ENCODE data around the gene INPP1. TPM values are rescaled to one million over a fixed set of nuclear protein-coding genes. Genes with fewer than 3 reads are reported as not detected.

The INPP1 gene
- polyA plus RNA-seq, 1 of the 3 experiments (the other 2 are of a cell fraction), result 6.4 TPM

GRCh38 chr2:190405995-190406394 lies 62.6 kb downstream of the INPP1 start:
- DNase-seq, result no peak
- Histone ChIP-seq H3K9me3 (no peaks in the 10 kb centered on the region), H3F3A (replicated peaks; ENCODE audit: insufficient read depth) (peaks cover 4% of the 10 kb centered on the region), H3K9me2 (no peaks in the 10 kb centered on the region), H4K20me1 (ENCODE audit: insufficient read depth) (no peaks in the 10 kb centered on the region), H3K4me1 (ENCODE audit: control insufficient read depth in 1 of 2, insufficient read depth in 2 of 2, low read depth in 1 of 2, low read length in 1 of 2) (peaks cover 0 to 13% of the 10 kb centered on the region in 2 experiments; a peak in 2 of 4 replicates), H3K79me2 (ENCODE audit: insufficient read depth) (no peaks in the 10 kb centered on the region), H3K4me3 (ENCODE audit: low read depth in 2 of 2, low read length in 1 of 2) (no peak overlapping the region), H2AFZ (ENCODE audit: low read depth) (no peak overlapping the region), H3K27me3 (ENCODE audit: insufficient read depth) (no peaks in the 10 kb centered on the region), H3K36me3 (replicated peaks in 1 of 2; ENCODE audit: control insufficient read depth in 1 of 2, insufficient read depth in 2 of 2, low read length in 1 of 2) (no peaks in the 10 kb centered on the region), H3K4me2 (no peak overlapping the region), H3K27ac (ENCODE audit: low read depth in 2 of 2, low read length in 1 of 2) (no peak overlapping the region), H3K9ac (no peak overlapping the region)
- ChIA-PET POLR2A (no interaction called here), CTCF (no interaction called here)
- TF ChIP-seq RAD21 (IDR thresholded peaks at IDR 0.05; ENCODE audit: low read length) (no peak), EP300 (IDR thresholded peaks at IDR 0.05; ENCODE audit: borderline replicate concordance in 1 of 2, low read depth in 1 of 2, low read length in 1 of 2) (no peak), POLR2AphosphoS5 (IDR thresholded peaks at IDR 0.05; ENCODE audit: low read depth, low read length) (no peak), IRF3 (IDR thresholded peaks at IDR 0.05; ENCODE audit: low read depth, low read length) (no peak), TEAD4 (IDR thresholded peaks at IDR 0.05; ENCODE audit: borderline replicate concordance, insufficient read depth) (no peak), FOXM1 (IDR thresholded peaks at IDR 0.05; ENCODE audit: low read depth) (no peak), MAX (IDR thresholded peaks at IDR 0.05; ENCODE audit: low read depth) (no peak), FOSL2 (IDR thresholded peaks at IDR 0.05; ENCODE audit: borderline replicate concordance, low read depth) (no peak), RCOR1 (IDR thresholded peaks at IDR 0.05; ENCODE audit: low read length) (no peak), SMC3 (IDR thresholded peaks at IDR 0.05; ENCODE audit: low read depth, low read length) (no peak), YY1 (IDR thresholded peaks at IDR 0.05; ENCODE audit: low read depth) (no peak), ZBTB33 (IDR thresholded peaks at IDR 0.05; ENCODE audit: borderline replicate concordance, low read depth) (no peak), MEF2A (IDR thresholded peaks at IDR 0.05; ENCODE audit: borderline replicate concordance, low read depth) (no peak)
- 79% methylated on average over 3 of the region's 3 CpGs for WGBS (ENCODE audit: low lambda C conversion rate)

- no peaks in the 10 kb centered on the region for H3K36me3 ChIP-seq (replicated peaks in 1 of 2; ENCODE audit: control insufficient read depth in 1 of 2, insufficient read depth in 2 of 2, low read length in 1 of 2)
- H3K9me3 ChIP-seq, result no peaks in the 10 kb centered on the region
- POLR2A ChIA-PET, result no interaction called here
- no peak overlapping the region for H3K4me3 ChIP-seq (ENCODE audit: low read depth in 2 of 2, low read length in 1 of 2)
- no peak overlapping the region for H3K27ac ChIP-seq (ENCODE audit: low read depth in 2 of 2, low read length in 1 of 2)
- no peak overlapping the region for H2AFZ ChIP-seq (ENCODE audit: low read depth)
- H3K4me2 ChIP-seq, result no peak overlapping the region
- no peaks in the 10 kb centered on the region for H3K27me3 ChIP-seq (ENCODE audit: insufficient read depth)
- peaks cover 4% of the 10 kb centered on the region for H3F3A ChIP-seq (replicated peaks; ENCODE audit: insufficient read depth)
- H3K79me2 ChIP-seq (ENCODE audit: insufficient read depth), result no peaks in the 10 kb centered on the region
- H3K9ac ChIP-seq, result no peak overlapping the region
- peaks cover 0 to 13% of the 10 kb centered on the region in 2 experiments; a peak in 2 of 4 replicates for H3K4me1 ChIP-seq (ENCODE audit: control insufficient read depth in 1 of 2, insufficient read depth in 2 of 2, low read depth in 1 of 2, low read length in 1 of 2)
- no peaks in the 10 kb centered on the region for H3K9me2 ChIP-seq
- no peak for DNase-seq
- 98% methylated on average over 4 of the region's 4 CpGs for WGBS (ENCODE audit: low lambda C conversion rate)
- CTCF ChIA-PET, result interaction anchor here (0.9 to 1.0 kb wide), 2 partner anchors 10 to 37 kb away, joined by 3 read pairs; no protein-coding TSS in a partner anchor
- H4K20me1 ChIP-seq (ENCODE audit: insufficient read depth), result no peaks in the 10 kb centered on the region
- TF ChIP-seq RFX5 (IDR thresholded peaks at IDR 0.05; ENCODE audit: low read length) (no peak), TCF12 (IDR thresholded peaks at IDR 0.05) (no peak), FOXM1 (IDR thresholded peaks at IDR 0.05; ENCODE audit: low read depth) (no peak), NRF1 (IDR thresholded peaks at IDR 0.05; ENCODE audit: low read depth, low read length) (no peak), ZBTB33 (IDR thresholded peaks at IDR 0.05; ENCODE audit: borderline replicate concordance, low read depth) (no peak), TAF1 (IDR thresholded peaks at IDR 0.05; ENCODE audit: borderline replicate concordance, low read depth, low read length) (no peak), EZH2phosphoT487 (IDR thresholded peaks at IDR 0.05; ENCODE audit: borderline replicate concordance, low read depth) (no peak), REST (IDR thresholded peaks at IDR 0.05; ENCODE audit: low read depth, low read length) (no peak), TEAD4 (IDR thresholded peaks at IDR 0.05; ENCODE audit: borderline replicate concordance, insufficient read depth) (no peak), FOSL2 (IDR thresholded peaks at IDR 0.05; ENCODE audit: borderline replicate concordance, low read depth) (no peak), YY1 (IDR thresholded peaks at IDR 0.05; ENCODE audit: low read depth) (no peak)
Observed at GRCh38 chr2:190406805-190407204, 63.4 kb downstream of the INPP1 start.
